Stimulated activated CD8-positive, alpha-beta memory T cell treated with anti-CD3 and anti-CD28 coated beads, Interleukin-4, amount 100 ng/mL, for 48 hours (primary cell): ENCODE data around the gene CCL13.

Experiments used
- DNase-seq: peaks from one replicate; pipeline ENCODE4 v3.0.0-alpha.2; 2020

The CCL13 gene

DNA sequence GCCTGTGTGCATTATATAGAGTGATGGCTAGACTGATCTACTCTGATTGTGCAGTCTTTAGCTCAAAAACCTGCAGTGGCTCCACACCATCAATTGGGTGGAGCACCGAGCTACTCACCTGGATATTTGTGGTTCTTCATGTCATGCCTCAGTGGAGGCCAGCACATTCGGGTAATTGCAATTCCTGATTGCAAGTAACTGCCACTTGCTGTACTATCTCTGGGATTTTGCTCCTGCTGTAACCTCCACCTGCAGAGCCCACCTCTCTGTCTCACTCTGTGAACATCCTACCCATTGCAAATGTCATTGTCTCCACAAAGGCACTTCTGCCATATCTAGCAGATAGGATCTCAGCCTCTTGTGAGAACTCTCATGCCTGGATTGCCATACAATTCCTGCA, 8.5 kb downstream of the CCL13 start:
- DNase-seq = no peak

DNA sequence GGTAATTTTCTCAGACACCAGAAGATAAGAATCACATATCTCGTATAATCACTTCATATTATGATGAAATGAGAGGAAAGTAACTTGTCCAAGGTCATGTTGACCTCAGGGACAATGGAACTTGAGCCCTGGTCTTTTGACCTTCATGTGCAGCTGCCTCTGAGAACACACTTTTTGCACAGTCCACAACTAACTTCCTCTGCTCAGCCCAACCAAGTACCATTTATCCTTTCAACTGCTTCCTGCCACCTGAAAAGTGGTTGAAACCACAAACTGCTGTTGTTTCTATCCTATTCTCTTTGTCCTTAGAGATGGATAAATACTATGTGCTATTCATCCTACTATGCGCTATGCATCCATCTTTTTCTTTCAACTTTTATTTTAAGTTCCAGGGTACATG, 9.1 kb downstream of the CCL13 start:
- DNase-seq = no peak

DNA sequence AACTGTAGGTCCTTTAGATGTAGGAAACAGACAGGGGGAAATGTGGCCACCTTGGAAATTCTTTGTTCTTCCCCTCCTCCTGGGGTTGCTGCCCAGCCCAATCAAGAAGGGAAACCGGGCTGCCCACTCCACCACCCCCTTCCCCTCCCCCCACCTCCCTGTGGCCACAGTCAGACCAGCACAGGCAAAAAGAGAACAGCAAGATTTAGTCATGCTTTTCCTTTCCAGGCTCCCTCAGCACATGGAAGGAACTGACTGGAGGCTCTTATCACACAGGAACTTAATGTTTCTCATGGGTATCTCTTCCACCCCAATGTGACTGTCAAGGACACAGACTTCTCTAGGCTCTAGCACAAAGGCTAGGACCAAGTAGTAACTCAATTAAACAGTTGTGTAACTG, 9.7 kb downstream of the CCL13 start:
- DNase-seq = no peak

DNA sequence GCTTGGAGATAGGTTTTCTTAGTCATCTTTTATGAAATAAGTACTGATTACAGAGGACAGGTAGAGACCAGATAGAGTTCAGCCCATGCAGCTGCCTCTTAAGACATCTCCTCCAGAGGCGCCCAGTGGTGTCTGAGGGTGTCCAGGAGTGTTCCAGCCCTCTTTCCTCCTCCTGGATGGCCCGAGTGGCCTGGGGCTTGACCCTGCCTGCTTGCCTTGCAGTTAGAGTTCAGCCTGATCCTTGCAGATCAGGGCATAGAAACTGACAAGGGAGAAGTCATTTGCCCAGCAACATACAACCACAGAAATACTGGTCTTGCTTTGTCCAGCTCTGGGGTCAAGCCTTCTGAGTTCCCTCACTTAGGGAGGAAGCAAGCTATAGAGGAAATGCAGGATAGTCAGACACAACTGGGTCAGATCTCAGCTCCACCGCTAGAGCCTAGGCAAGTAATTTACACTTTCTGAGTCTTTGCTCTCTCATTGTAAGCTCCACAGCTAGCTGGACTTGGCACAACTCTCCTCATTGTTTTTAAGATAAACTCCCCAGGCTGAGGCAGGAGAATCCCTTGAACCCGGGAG, 10.3 kb downstream of the CCL13 start:
- DNase-seq = no peak

DNA sequence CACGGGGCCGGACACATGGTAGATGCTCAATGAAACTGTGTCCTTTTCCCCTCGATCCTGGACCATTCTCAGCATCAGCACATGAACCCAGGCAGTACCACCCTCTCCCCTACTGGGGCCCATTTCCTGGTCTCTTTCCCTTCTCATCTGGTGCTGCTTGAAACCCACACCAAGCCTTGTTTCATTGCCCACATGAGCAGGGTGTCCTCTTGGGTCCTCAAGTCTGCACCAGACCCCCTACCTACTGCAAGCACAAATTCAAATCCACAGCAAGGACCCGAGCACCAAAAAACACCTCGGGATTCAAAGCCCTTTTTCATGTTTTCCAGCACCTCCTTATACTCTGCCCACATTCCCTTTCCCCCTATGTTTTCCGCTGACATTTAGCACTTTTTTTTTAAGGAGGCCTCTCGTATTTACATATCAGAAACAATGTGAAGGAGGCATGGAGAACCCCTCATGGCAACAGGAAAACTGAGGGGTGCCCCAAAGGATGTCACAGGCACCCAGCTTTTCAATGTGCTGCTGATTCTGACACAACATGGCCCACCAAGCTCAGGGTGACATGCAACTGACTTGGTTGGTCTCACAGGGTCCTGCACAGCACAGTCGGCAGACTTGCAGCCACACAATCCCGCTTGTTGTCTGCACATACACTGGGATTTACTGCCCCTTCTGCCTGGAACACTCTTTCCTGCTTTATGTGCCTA, 11.4 kb downstream of the CCL13 start:
- DNase-seq = no peak

DNA sequence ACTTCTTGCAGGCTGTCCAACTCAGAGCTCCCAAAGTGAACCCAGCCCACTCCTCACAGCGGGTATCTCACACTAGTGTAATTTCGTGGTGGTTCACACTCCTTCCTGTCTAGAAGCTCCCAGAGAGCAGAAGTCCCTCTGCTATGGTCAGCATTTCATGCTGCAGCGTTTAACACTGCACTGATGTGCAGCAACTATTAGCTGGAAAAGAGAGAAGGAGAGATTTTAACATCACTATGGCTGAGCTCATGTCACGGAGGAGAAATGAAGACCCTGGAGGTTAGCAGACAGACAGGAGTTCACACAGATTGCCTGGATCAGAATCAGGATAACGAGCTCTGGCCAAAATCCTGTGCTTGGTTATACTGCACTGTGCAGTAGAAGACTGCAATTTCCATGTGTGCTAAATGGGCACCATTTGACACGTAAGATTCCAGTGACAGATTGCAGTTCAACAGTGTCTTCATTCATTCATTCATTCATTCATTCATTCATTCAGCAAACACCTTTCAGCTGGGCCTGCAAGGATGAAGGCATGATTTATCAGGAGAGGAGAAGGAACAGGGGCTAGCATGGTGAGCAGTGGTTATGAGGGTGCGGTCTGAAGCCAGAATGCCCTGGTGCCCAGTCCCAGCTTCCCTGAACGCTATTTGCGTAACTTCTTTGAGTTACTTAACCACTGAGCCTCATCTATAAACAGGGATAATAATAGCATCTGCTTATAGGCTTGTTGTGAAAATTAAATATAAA, 12.1 kb downstream of the CCL13 start:
- no peak for DNase-seq

DNA sequence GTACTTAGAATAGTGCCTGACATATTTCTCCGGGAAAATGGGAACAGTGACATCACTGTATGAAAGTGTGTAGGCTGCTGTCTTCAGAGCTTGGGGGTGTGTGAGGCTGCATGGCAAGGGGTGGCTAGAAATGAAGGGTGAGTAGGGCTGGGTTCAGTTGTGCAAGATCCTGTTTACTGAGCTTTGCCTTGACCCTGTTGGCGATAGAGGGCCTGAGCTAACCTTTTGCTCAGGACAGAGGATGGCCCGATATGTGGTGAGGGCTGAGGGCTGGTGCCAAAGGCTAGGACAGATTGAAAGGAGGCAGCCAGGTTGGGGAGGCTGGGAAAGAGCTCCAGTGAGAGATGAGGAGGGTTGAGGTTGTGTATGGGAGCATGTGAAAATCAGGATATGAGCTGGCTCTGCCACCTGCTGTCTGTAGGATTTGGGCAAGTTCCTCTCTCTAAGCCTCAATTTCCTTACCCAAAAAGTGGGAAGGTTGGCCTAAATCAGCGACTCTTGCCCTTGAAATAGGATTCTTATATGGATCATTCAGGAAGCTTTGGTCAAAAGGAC, 12.7 kb downstream of the CCL13 start:
- no peak for DNase-seq

DNA sequence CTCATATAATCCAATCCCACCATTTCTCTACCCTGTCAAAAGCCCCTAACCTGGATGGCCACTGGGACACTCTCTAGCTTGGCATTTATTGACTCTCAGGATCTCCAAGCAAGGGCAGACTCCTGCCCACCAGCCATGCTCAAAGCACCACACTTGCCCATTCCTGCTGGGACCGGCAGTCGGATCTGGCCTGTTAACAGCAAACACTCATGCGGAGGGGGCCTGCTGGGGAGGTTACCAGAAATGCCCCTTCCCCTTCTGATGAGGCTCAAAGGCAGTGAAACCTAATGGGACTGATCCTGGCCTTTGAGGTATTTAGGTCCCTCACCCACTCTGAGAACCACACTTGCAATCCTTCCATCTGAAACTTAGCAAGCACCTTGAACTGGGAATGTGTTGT, 13.3 kb downstream of the CCL13 start:
- no peak for DNase-seq

DNA sequence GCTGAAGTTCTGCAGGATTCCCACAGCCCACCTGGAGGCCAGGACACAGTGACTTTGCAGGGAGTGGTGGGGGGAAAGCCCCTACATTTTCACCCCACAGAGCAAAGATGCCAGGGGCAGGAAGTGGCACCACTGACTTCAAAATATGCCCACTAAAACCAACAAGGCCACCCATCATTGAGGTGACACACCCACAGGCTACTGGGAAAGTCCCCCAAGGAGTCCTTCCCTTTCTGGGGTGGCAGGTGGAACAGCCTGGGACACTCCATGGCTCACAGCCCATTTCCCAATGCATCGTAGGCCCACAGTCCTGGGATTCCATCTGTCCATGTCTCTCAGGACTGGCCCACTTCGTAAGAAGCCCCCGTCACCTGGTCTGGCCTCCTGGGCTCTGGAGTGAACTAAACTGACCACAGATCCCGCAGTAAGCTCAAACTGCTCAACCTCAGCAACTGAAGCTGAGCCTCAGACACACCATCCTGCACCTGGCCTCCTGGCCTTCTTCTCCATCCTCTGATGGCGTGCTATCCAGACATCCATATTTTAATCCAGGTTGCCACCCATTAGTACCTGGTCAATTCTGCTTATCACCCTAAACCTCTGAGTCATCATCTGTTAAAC, 14.2 kb downstream of the CCL13 start:
- no peak for DNase-seq

DNA sequence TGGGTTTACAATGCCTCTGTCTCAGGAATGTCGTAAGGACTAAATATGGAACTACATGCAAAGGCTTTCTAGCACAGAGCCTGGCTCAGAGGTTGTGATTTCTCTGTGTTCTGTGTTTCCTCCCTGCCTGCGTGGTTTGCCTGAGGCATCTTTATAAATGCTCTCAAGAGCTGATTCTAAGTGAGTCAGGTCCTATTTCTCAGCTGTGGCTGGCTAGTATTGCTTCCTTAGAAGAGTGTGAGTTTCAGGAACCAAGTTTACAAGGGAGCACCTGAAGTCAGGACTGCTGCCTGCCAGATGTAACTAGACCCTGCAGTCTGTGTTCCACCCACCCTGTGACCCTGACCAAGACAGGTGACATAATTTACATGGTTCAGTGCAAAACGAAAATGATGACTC, 14.7 kb downstream of the CCL13 start:
- no peak for DNase-seq

DNA sequence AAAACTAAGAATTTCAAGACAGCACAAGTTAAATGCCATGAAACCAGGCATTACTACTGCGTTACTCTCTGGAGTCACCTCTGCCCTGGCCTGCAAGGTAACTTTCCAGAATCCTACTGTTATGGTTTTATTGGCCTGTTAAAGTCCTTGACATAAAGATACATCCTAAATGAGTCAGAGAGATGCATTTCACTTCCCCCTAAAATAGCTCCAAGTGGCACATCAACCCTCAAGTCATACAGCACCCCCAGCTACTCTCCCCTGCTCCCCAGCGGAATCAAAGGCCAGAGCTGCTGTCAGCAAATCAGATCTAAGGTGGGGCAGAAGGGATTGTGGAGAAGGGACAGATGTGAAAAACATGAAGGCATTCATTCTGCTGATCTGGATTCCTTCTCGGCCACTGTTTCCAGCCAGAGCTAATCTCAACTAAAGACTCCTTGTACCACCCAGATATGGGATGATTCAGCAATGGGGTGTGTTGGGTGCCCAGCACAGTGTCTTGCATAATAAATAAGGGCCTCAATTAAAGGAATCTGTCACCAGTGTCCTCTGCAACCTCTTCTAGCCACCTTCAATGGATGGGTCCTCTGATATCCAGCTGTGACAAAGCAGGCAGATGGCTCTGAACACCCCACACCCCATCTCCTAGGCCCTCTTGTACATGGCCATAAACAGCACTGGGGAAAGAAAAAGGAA, 15.3 kb downstream of the CCL13 start:
- no peak for DNase-seq

DNA sequence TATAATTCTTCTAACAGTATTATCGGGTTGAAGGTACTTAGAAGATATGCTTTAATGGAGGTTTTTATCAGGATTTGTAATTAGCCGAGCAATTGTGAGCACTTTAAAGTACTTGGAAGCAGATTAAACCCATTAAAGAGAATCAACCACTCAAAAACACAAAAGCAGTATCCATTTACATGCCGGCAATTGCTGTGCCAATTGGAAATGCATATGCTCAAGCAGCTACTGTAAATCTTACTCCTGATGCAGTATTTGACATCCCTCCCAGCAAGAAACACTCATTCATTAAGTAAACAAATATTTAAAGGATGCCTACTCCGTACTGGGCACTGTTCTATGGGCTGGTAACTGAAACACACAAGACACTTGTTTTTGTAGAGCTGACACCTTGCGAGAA, 18.2 kb downstream of the CCL13 start:
- no peak for DNase-seq

DNA sequence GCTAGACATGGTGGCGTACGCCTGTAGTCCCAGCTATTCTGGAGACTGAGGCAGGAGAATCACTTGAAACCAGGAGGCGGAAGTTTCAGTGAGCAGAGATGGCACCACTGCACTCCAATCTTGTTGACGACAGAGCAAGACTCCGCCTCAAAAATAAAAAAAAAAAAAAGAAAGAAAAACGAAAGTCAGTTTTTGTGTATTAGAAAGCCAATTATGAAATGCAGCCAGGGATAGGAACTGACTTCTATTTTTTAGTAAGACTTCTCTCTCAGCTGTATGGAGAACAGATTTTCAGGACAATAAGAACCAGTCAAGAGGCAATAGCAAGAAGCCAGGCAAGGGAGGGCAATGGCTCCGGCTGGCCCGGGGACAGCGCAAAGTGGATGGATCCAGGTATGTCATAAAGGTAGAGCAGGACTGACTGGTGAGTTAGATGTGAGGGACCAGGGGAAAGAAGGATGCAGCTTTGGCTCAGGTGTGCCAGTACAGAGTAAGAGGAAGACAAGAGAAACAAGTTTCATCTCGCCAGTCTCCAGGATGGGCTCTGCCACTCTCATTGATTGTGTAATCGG, 19.2 kb downstream of the CCL13 start:
- no peak for DNase-seq

DNA sequence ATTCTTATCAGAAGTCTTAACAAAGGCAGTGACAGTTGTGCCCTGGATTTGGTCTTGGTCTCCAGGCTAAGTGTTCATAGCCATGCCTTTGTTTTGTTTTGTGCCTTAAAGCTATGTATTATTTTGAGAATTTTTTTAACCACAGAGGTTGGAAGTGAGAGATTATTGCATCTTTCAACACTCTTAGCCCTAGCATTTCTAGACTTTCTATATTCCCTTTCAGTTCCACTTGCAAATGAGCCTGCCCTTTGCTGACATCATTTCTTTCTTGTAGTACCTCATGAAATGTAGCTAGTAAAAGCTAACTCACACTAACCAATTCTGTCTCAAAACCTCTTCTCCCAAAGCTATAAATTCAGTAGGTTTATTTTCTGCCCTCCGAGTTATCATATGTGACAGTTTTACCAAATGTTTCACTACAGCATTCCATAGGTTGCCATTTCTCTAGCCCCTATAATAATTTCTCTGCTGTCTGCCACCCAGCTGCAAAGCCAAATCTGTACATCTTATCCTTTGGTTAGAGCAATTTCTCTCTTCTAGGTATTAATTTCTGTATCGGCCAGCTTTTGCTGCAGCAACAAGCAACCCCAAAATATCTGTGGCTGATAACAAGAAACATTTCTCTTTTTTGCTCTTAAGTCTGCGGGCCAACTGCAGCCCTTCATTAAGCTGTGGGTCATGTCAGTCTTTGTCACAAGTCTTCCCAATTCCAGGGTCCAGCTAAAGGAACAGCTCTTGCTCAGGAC, 21.0 kb downstream of the CCL13 start:
- no peak for DNase-seq

DNA sequence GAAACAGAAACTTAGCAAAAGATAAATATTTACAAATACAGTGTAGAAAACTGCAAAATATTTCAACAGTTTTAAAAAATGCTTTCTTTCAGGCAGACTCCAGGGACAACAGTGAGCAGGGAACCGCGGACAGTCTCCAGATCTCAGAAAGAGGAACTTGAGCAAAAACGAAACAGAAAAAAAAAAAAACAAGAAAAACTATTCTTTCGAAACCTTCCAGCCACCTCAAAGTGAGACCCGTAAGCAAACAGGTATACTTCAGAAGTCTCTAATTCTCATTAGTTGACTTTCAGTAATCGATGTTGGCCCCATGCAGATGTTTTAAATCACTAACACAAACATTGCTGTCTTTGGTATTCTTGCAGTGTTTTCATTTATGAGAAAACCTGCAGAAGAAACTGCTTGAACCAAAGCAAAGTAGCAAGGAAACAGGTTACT, 22.4 kb downstream of the CCL13 start:
- no peak for DNase-seq

DNA sequence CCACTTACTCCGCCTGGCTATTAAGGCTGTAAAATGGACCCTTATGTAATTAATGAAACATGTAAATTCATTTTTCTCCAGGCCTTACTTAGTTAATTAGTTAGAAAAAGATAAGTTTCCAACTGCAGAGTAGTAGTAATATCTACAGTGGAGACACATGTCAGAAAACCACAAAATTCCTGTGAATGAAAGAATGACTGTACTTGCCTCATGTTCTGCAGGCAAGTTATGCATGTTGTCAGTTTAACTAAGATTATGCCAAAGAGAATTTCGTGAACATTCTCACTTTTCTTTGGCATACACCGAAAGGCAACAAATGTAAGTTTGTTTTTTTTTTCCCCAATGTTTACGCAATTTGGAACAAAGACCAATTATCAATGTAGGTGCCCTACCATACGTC, 23.6 kb downstream of the CCL13 start:
- DNase-seq = no peak

DNA sequence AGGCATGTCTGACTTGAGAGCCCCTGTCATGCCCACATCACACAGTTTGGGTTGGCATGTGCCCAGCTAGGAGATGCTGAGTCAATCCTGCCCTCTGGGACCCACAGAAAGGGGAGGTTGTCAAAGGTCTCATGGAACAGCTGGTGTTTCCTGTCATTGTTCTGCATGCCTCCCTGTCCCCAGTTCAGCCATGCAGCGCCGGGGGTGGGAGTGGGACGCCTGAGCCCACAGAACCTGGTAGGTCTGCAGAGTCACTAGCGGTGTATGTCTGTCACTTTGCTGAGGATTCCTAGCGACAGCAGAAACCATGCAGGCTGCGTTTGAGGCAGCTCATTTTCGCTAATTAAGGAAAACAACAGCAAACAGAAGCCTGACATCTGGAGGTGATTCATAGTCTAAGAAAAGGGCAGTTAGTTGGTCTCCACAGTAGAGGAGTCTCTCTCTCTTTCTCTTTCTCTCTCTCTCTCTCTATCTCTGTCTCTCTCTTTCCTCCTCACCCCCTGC, 26.4 kb downstream of the CCL13 start:
- peak; percentile 73 for DNase-seq

DNA sequence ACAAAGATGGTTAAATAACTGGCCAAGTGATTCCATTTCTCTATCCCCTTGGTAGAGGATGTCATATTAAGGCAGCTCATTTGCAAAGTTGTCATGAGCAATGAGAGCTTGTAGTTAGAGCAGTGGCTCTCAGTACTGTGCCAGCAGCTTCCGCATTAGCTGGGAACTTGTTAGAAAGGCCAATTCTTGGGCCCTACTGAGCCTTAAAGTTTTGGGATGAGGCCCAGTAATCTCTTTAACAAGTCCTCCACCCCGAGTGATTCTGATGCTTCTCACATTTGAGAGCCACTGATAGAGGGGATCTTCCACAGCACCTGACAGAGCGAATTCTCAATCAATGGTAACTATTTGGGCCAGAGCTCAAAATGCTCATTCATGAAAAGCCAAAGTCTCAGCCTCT, 26.9 kb downstream of the CCL13 start:
- DNase-seq = no peak

DNA sequence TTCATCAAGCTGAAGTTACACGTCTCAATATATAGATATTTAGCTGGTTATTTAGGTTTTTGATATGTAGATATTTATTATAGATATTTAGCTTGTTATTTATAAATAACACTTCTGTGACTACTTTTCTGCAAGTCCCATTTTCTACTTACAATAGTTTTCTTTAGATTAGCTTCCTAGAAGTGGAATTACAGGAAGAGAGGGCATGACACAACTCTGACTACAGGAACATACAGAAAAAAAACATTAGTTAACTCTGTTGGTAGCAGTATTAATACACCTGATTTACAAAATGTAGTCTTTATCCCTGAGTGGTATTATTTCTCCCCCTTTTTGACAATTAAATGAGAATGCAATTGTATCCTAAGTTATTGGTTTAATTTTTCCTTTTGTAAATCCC, 28.0 kb downstream of the CCL13 start:
- DNase-seq = no peak

DNA sequence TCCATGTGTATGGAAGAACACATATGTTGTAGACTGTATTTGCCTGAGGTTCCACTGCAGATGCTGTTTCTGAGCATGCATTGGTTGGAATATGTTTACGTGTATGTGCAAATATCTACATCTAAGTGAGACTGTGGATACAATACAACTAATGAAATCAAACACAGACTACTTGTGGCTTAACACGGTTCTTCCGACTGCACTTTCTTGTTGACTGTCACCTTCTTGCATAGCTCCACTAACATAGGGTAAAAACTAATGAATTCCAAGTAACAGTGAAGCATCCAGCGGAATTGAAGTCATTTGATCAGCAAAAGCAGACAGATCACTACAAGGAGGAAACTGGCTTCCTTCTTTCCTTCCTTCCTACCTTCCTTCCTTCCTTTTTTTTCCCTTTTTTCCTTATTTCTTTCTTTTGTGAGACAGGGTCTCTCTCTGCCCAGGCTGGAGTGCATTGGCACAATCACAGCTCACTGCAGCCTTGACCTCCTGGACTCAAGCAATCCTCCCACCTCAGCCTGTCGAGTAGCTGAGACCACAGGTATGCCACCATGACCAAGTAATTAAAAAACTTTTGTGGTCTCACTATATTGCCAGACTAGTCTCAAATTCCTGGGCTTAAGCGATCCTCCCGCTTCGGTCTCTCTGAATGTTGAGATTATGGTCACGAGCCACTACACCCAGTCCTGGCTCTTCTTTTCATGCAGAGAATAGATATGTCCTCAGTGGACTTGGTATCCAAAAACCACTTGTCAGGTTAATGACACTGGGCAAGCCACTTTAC, 28.7 kb downstream of the CCL13 start:
- DNase-seq = no peak

DNA sequence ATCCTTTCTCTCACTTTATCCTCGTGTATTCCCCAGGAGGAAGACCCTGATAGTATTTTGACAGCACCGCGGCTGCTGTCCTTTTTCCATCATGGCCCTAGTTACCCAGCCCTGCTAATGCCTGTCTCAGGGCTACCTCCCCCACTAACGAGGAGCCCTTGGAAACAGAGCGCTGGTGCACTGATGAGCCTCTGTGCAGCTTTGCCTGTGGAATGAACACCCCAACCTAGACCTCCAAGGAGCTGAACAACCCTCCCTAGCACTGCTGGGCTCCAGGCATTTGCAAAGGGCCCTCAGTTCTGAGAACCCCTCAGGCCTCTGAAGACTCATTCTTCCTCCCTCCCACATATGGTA, 30.0 kb downstream of the CCL13 start:
- no peak for DNase-seq
